Bronchial smooth muscle cell (primary cell): Measurements from ENCODE around the gene SNRPA1. TPM values are rescaled to one million over a fixed set of nuclear protein-coding genes. Genes with fewer than 3 reads are reported as not detected.

ENCODE experiments used
- total RNA-seq: library from RNA; depleted of rRNA; stranded (reverse); fragments of >200 nt; gene quantifications from 2 replicates; pipeline ENCODE4 v1.2.1, GENCODE V29; 2014

SNRPA1 gene
- total RNA-seq = 6.4 and 9.0 TPM in 2 replicates

GRCh38 chr15:101294731-101295606 lies at the start of gene SNRPA1:
TSS of gene SNRPA1 (minus strand) at chr15:101295248. CDS start at chr15:101295178, 70 bp downstream.

GRCh38 chr15:101277038-101277822 lies 17.8 kb downstream of the SNRPA1 start, which contains the start of gene SELENOS:
TSS of gene SELENOS (minus strand) at chr15:101277485. CDS start at chr15:101277417, 68 bp downstream.

GRCh38 chr15:101251830-101252820 lies 42.9 kb downstream of the SNRPA1 start, which contains the start of gene CHSY1:
TSS of gene CHSY1 (minus strand) at chr15:101252048. CDS start at chr15:101251456, 592 bp downstream.

Other genes with a start within 250 kb of the SNRPA1 start
- 16.2 and 18.5 TPM in 2 replicates for gene CHSY1, start 43.2 kb downstream of the SNRPA1 start, total RNA-seq
- gene SELENOS, start 17.8 kb downstream of the SNRPA1 start, total RNA-seq = 50.9 and 65.6 TPM in 2 replicates
- gene PCSK6, start 194.5 kb upstream of the SNRPA1 start, total RNA-seq = 0.09 and 0.16 TPM in 2 replicates